A673 (cell line): ENCODE measurements around the gene CAVIN1. TPM values are rescaled to one million over a fixed set of nuclear protein-coding genes. Genes with fewer than 3 reads are reported as not detected.

ENCODE experiments used
- BruUV-seq: library from RNA; stranded (reverse); fragments of 400-500 nt; replicated peaks from 2 replicates; lab custom pipeline; 2021; lab: Mats Ljungman, UMichigan
- CTCF ChIA-PET: fragments of 300-600 bp; sonication (Branson Sonifier 250); formaldehyde crosslinking; loops from one replicate; lab custom pipeline; 2022; ENCODE audit warnings: antibody characterized with exemption; lab: Charles Lee
- POLR2A ChIA-PET: fragments of 300-600 bp; sonication (Branson Sonifier 250); formaldehyde crosslinking; loops from one replicate; lab custom pipeline; 2022; ENCODE audit warnings: antibody characterized with exemption; ENCODE audit not compliant: low non-redundant PET; lab: Charles Lee
- DNase-seq: peaks from one replicate; pipeline ENCODE4 v3.0.0-alpha.2; 2015; ENCODE audit warnings: low spot score
- H3K27ac ChIP-seq: fragments of 200-600 bp; sonication (generic); 2 replicates; pipeline ENCODE4 v1.5.1; 2016; ENCODE audit warnings: mixed run types, low read depth, mild to moderate bottlenecking, mixed read lengths, antibody characterized with exemption, low read length; ENCODE audit not compliant: poor library complexity, severe bottlenecking
- H3K27me3 ChIP-seq: fragments of 200-600 bp; sonication (generic); replicated peaks from 2 replicates; pipeline ENCODE4 v1.6.1; 2017; ENCODE audit warnings: mixed run types, low read depth, mild to moderate bottlenecking, mixed read lengths, antibody characterized with exemption, low read length; ENCODE audit not compliant: insufficient read depth, poor library complexity
- H3K36me3 ChIP-seq: fragments of 200-600 bp; sonication (generic); 2 replicates; pipeline ENCODE4 v1.6.1; 2016; ENCODE audit warnings: mixed run types, mild to moderate bottlenecking, mixed read lengths, antibody characterized with exemption, low read length; ENCODE audit not compliant: insufficient read depth, poor library complexity, severe bottlenecking
- H3K4me1 ChIP-seq: fragments of 200-600 bp; sonication (generic); 2 replicates; pipeline ENCODE4 v1.6.1; 2017; ENCODE audit warnings: mixed run types, mild to moderate bottlenecking, mixed read lengths, antibody characterized with exemption, low read length; ENCODE audit not compliant: insufficient read depth, poor library complexity, severe bottlenecking
- H3K4me3 ChIP-seq: fragments of 200-600 bp; sonication (generic); 2 replicates; pipeline ENCODE4 v1.5.1; 2016; ENCODE audit warnings: low read depth, mixed run types, mild to moderate bottlenecking, mixed read lengths, low read length; ENCODE audit not compliant: poor library complexity, severe bottlenecking
- H3K9me3 ChIP-seq: fragments of 200-600 bp; sonication (generic); 2 replicates; pipeline ENCODE4 v1.6.1; 2016; ENCODE audit warnings: mixed run types, low read depth, mild to moderate bottlenecking, mixed read lengths, antibody characterized with exemption, low read length; ENCODE audit not compliant: poor library complexity, severe bottlenecking
- EZH2 ChIP-seq: fragments of 200-600 bp; sonication (generic); IDR thresholded peaks from 2 replicates; pipeline ENCODE4 v1.6.1; 2017; ENCODE audit warnings: borderline replicate concordance, low read depth, mild to moderate bottlenecking, mixed read lengths, antibody characterized with exemption, low read length; ENCODE audit not compliant: poor library complexity, severe bottlenecking
- intact Hi-C: fragments of 100-400 bp; cut with micrococcal nuclease; formaldehyde crosslinking; loops from one replicate; pipeline ENCODE4 v1.10.0; 2022; ENCODE audit not compliant: unreplicated experiment
- total RNA-seq: library from RNA; stranded (reverse); gene quantifications from 2 replicates; pipeline ENCODE4 v1.2.3, GENCODE V29; 2021
- TF ChIP-seq, protein P1 (sequence below): fragments of 300-800, 200-600 bp; sonication (generic); conservative IDR thresholded peaks from 2 replicates; pipeline ENCODE4 v1.5.1; 2017; ENCODE audit warnings: low read depth, mild to moderate bottlenecking, antibody characterized with exemption, low read length, moderate library complexity, mixed read lengths

CAVIN1 gene
- total RNA-seq, 1 experiment from 2014 or later, result 19.9 TPM

DNA sequence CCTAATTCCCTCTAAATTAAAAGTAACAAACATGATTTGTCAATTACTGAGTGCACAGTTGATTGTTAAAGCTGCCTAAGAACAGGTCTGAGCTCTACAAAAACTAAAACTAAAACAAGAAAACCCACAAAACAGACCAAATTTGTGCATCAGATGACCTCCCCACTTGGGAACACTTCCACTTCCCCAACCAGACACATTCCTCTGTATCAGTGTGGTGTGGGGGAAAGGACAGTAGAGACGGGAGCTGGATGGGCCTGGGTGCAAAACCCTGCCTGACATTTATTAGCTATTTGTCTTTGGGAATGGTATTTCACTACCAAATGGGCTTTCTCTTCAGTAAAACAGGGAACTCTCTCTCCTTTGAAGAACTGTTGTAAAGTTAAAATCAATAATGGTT lies 64.6 kb downstream of the CAVIN1 start:
- Histone ChIP-seq H3K36me3 (no peaks in the 10 kb centered on the region), H3K27ac (no peak overlapping the region), H3K4me3 (no peak overlapping the region), H3K27me3 (no peaks in the 10 kb centered on the region), H3K4me1 (no peaks in the 10 kb centered on the region), H3K9me3 (no peaks in the 10 kb centered on the region)
- no peak for DNase-seq
- ChIA-PET CTCF (no interaction called here), POLR2A (no interaction called here)
- no TSS peak for BruUV-seq
- TF ChIP-seq, protein P1, sequence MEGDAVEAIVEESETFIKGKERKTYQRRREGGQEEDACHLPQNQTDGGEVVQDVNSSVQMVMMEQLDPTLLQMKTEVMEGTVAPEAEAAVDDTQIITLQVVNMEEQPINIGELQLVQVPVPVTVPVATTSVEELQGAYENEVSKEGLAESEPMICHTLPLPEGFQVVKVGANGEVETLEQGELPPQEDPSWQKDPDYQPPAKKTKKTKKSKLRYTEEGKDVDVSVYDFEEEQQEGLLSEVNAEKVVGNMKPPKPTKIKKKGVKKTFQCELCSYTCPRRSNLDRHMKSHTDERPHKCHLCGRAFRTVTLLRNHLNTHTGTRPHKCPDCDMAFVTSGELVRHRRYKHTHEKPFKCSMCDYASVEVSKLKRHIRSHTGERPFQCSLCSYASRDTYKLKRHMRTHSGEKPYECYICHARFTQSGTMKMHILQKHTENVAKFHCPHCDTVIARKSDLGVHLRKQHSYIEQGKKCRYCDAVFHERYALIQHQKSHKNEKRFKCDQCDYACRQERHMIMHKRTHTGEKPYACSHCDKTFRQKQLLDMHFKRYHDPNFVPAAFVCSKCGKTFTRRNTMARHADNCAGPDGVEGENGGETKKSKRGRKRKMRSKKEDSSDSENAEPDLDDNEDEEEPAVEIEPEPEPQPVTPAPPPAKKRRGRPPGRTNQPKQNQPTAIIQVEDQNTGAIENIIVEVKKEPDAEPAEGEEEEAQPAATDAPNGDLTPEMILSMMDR, result no peak
- no peak for TF ChIP-seq EZH2
- intact Hi-C loops, result no loop called here

DNA sequence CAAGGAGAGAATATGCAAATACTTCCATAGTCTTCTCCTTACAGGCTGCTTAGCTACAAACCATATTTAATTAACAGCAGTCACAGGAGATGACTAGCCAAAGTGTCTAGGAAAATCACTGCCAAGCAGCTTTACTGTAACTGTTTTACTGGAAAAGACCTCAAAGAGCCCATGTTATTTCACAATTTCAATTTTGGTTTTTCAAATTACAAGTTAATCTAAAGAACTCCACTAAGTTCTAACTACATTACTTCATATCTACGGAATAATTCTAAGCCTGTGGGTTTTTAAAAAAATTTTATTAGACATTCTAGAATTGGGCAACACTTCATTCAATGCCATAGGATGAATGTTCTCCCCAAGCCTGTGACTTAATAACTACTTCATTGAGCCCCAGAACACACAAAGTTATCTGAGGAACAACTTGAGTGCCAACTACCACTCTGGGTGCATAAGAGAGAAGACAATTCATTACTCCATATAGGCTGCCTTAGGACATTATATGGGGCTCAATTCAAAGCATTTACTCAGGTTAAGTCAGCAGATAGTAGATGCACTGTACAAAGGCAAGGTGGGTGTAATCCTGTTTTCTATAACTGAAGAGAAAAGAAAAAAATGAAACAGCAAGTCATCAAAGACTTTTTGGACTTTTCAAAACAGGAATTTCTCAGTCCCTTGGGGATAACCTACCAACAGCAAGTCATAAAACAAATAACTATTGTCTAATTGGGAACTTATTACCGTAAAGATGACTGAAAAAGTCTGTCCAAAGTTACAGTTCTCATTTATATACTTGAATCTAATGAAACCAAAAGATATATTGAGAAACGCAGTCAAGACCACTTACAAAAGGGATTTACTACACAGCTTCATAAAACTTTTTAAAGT lies 67.9 kb downstream of the CAVIN1 start:
- ChIA-PET POLR2A (no interaction called here), CTCF (no interaction called here)
- Histone ChIP-seq H3K36me3 (no peaks in the 10 kb centered on the region), H3K9me3 (no peaks in the 10 kb centered on the region), H3K4me1 (no peaks in the 10 kb centered on the region), H3K27ac (no peak overlapping the region), H3K4me3 (no peak overlapping the region), H3K27me3 (no peaks in the 10 kb centered on the region)
- no peak for DNase-seq
- intact Hi-C loops, result no loop called here
- no peak for TF ChIP-seq EZH2
- TF ChIP-seq, protein P1, result no peak
- no TSS peak for BruUV-seq

Other genes with a start within 250 kb of the CAVIN1 start
- gene KCNH4, start 242.1 kb downstream of the CAVIN1 start, total RNA-seq, result 0.28 TPM in 1 of 2 replicates, not detected in the other
- gene HCRT, start 237.8 kb downstream of the CAVIN1 start, total RNA-seq, result not detected in 2 replicates
- 3.7 and 3.9 TPM in 2 replicates for gene GHDC, start 228.8 kb downstream of the CAVIN1 start, total RNA-seq
- 11.2 and 14.9 TPM in 2 replicates for gene STAT5B, start 146.9 kb downstream of the CAVIN1 start, total RNA-seq
- 0.19 TPM in 1 of 2 replicates, not detected in the other for gene STAT5A, start 134.8 kb downstream of the CAVIN1 start, total RNA-seq
- gene STAT3, start 34.8 kb downstream of the CAVIN1 start, total RNA-seq, result 59.7 and 60.5 TPM in 2 replicates
- 50.3 and 54.6 TPM in 2 replicates for gene ATP6V0A1, start 35.6 kb upstream of the CAVIN1 start, total RNA-seq
- 9.6 and 12.7 TPM in 2 replicates for gene NAGLU, start 113.0 kb upstream of the CAVIN1 start, total RNA-seq
- gene HSD17B1, start 129.7 kb upstream of the CAVIN1 start, total RNA-seq, result 0.59 and 0.60 TPM in 2 replicates
- gene COASY, start 138.9 kb upstream of the CAVIN1 start, total RNA-seq, result 71.5 and 78.2 TPM in 2 replicates
- gene MLX, start 143.8 kb upstream of the CAVIN1 start, total RNA-seq, result 32.8 and 33.7 TPM in 2 replicates
- 30.9 and 31.9 TPM in 2 replicates for gene PSMC3IP, start 154.5 kb upstream of the CAVIN1 start, total RNA-seq
- 23.2 and 30.0 TPM in 2 replicates for gene RETREG3, start 186.1 kb upstream of the CAVIN1 start, total RNA-seq
- 85.8 and 87.4 TPM in 2 replicates for gene TUBG1, start 186.4 kb upstream of the CAVIN1 start, total RNA-seq
- 14.6 and 19.2 TPM in 2 replicates for gene TUBG2, start 236.0 kb upstream of the CAVIN1 start, total RNA-seq